Hepatocyte (in vitro differentiated cells): Measurements from ENCODE around the gene SLC17A9.

ENCODE experiments used
- CTCF ChIP-seq: fragments of 200-600 bp; sonication (generic); IDR thresholded peaks from 2 replicates; pipeline ENCODE4 v1.5.1; 2016; ENCODE audit warnings: antibody characterized with exemption, mild to moderate bottlenecking; ENCODE audit not compliant: poor library complexity
- EZH2 ChIP-seq: fragments of 200-600 bp; sonication (generic); IDR thresholded peaks from 2 replicates; pipeline ENCODE4 v1.6.1; 2016; ENCODE audit warnings: antibody characterized with exemption, mild to moderate bottlenecking, borderline replicate concordance
- EZH2phosphoT487 ChIP-seq: fragments of 200-600 bp; sonication (generic); IDR thresholded peaks from one replicate; pipeline ENCODE4 v1.6.1; 2018; ENCODE audit warnings: antibody characterized with exemption, mild to moderate bottlenecking, low read depth, moderate library complexity; ENCODE audit not compliant: unreplicated experiment, severe bottlenecking

- no peak for TF ChIP-seq CTCF
- TF ChIP-seq EZH2: no peak
- TF ChIP-seq EZH2phosphoT487: no peak
Measured at GRCh38 chr20:62931464-62931863, 21.0 kb upstream of the SLC17A9 start.
